Right lobe of liver (tissue), 6 donors: Measurements from ENCODE around the gene SHROOM2. TPM values are rescaled to one million over a fixed set of nuclear protein-coding genes. Genes with fewer than 3 reads are reported as not detected.

Experiments
- ATAC-seq, 4 donors: fragments of 200-7000 bp; cut with Tn5 transposase; one replicate each; pipeline ENCODE4 v1.9.1; 2020; ENCODE audit warnings: mild to moderate bottlenecking in 4 of 4, moderate library complexity in 4 of 4
- DNase-seq, 3 donors: peaks; one replicate each; pipeline ENCODE4 v3.0.0-alpha.2; 2020
- H3K27ac ChIP-seq, 3 donors: fragments of 200-600 bp; one replicate each; pipeline ENCODE4 v1.8.0; 2022
- H3K27me3 ChIP-seq, 2 donors: fragments of 200-600 bp; one replicate each; pipeline ENCODE4 v1.8.0; 2022
- H3K36me3 ChIP-seq, 4 donors: fragments of 200-600 bp; sonication (generic) in 1 of 4; one replicate each; pipeline versions ENCODE4 v1.5.1 to v1.8.0; 2017 to 2022; ENCODE audit warnings: control low read depth in 1 of 4
- H3K4me1 ChIP-seq, 4 donors: fragments of 200-600 bp; sonication (generic) in 1 of 4; one replicate each; pipeline versions ENCODE4 v1.5.1 to v1.8.0; 2017 to 2022; ENCODE audit warnings: control low read depth in 1 of 4
- H3K4me3 ChIP-seq, 3 donors: fragments of 200-600 bp; one replicate each; pipeline ENCODE4 v1.8.0; 2022
- H3K9me3 ChIP-seq, 4 donors: fragments of 200-600 bp; sonication (generic) in 1 of 4; one replicate each; pipeline versions ENCODE4 v1.5.1 to v1.8.0; 2017 to 2022; ENCODE audit warnings: control low read depth in 1 of 4
- POLR2A ChIP-seq: fragments of 450-650 bp; IDR thresholded peaks from one replicate; pipeline ENCODE4 v1.6.1; 2017; ENCODE audit warnings: antibody characterized with exemption, mild to moderate bottlenecking
- WGBS: methylation state at CpG from one replicate; pipeline ENCODE4 v1.1.6; 2018; ENCODE audit warnings: low coverage, low lambda C conversion rate; ENCODE audit not compliant: insufficient coverage; ENCODE audit errors: missing lambda C conversion rate; 5-methylcytosine and 5-hydroxymethylcytosine counted together
- intact Hi-C, 2 donors: fragments of 100-400 bp; cut with DNase I; formaldehyde crosslinking; loops; one replicate each; pipeline versions ENCODE4 v1.11.2 to v1.14.1; 2022
- total RNA-seq, 6 experiments: library from RNA; depleted of rRNA in 2 of 6; stranded (reverse); fragments of >200 nt in 2 of 6; fragmentation: NEBNext Ultra II Directional in 3 of 6; extraction: Animal tissue kit (Norgen Biotek cat#: 25700) in 3 of 6; gene quantifications; one replicate each; pipeline versions ENCODE4 v1.1.0 to v1.2.4, GENCODE V29; 2016 to 2023
- TF ChIP-seq, protein P1 (sequence below), 4 donors: fragments of 200-600 bp in 3 of 4; fragments of 450-650 bp in 1 of 4; IDR thresholded peaks; one replicate each; pipeline versions ENCODE4 v1.5.1 to v1.8.0; 2016 to 2022; ENCODE audit warnings: antibody characterized with exemption in 4 of 4, mild to moderate bottlenecking in 2 of 4
- donor health status: DM: no; HTN: yes; CAD: no.
- donor health status: DM: no; HTN: no; CAD: no.
- donor health status: DM: no; HTN: no; CAD: no.
- donor health status: DM: no; HTN: yes; CAD: no.
- donor health status: DM: no; HTN: yes; CAD: no.

SHROOM2 gene
- total RNA-seq, 6 experiments from 2014 or later: 3.6 to 7.5 (median 3.9) TPM

DNA sequence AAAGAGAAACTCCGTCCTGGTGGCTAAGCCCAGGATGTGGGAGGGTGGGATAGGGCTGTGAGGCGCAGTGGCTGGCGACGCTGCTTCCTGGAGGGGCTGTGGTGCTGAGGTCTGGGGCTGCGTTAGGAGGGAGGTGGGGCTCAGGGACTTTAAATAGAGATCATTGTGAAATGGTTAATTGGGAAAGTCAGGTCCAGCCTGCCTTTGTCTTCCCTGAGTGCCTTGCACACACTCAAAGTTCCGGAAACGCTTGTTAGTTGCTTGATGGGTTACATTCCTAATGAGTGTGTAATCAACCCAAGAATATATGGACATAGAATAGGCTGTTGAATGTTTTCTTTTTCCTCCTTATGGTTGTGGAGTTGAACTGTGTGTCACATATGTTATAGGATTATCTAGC is 125.3 kb downstream of the SHROOM2 start:
- no peak overlapping the region for H3K4me3 ChIP-seq
- no peaks in the 10 kb centered on the region for H3K9me3 ChIP-seq
- H3K27me3 ChIP-seq: no peaks in the 10 kb centered on the region
- no peaks in the 10 kb centered on the region for H3K4me1 ChIP-seq
- H3K27ac ChIP-seq: no peak overlapping the region
- no peaks in the 10 kb centered on the region for H3K36me3 ChIP-seq
- WGBS: 63% methylated on average over 5 of the region's 7 CpGs
- ATAC-seq (no peak), DNase-seq (no peak)
- TF ChIP-seq POLR2A: no peak
- TF ChIP-seq, protein P1, sequence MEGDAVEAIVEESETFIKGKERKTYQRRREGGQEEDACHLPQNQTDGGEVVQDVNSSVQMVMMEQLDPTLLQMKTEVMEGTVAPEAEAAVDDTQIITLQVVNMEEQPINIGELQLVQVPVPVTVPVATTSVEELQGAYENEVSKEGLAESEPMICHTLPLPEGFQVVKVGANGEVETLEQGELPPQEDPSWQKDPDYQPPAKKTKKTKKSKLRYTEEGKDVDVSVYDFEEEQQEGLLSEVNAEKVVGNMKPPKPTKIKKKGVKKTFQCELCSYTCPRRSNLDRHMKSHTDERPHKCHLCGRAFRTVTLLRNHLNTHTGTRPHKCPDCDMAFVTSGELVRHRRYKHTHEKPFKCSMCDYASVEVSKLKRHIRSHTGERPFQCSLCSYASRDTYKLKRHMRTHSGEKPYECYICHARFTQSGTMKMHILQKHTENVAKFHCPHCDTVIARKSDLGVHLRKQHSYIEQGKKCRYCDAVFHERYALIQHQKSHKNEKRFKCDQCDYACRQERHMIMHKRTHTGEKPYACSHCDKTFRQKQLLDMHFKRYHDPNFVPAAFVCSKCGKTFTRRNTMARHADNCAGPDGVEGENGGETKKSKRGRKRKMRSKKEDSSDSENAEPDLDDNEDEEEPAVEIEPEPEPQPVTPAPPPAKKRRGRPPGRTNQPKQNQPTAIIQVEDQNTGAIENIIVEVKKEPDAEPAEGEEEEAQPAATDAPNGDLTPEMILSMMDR (IDR thresholded peaks at IDR 0.05): no peak
- intact Hi-C loops: no loop called here

DNA sequence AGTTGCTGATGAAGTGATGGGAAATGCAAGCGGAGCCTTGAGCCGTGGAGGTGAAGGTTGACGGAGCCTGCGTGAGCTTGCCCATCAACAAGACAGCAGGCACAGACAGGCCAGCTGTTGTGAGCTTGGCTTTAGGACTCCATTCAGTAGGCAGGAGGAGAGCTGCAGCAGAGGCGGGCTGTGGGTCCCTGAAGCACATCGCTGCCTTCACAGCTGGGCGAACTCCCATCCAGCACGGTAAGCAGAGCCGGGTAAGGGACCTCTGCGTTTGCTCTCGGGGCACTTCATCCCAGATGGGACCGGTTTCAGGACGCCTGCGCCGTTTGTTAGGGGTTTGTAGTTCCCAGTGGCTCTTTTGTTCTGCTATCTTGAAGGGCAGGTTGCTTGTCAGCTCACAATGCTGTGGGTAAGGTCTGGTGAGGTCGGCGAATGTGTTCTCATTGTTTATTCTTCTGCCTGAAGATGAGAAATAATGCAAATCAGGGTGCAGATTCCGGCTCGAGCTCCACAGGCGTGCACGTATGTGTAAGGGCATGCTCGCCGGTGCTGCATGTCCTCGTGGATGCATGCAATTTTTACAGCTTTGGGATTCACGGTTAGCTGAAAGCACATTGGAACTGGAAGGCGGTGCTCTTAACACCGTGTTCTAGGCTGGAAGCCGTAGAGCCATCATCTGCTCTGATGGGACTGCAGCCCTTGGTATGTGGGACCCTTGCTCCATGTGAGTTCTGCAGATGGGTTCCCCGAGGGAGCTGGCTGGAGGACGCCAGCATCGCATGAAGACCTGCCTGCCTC is 126.3 kb downstream of the SHROOM2 start:
- Histone ChIP-seq H3K27me3 (no peaks in the 10 kb centered on the region), H3K27ac (no peak overlapping the region), H3K9me3 (no peaks in the 10 kb centered on the region), H3K4me3 (no peak overlapping the region), H3K36me3 (no peaks in the 10 kb centered on the region), H3K4me1 (no peaks in the 10 kb centered on the region)
- DNase-seq (no peak), ATAC-seq (no peak)
- intact Hi-C loops: no loop called here
- no peak for TF ChIP-seq POLR2A
- TF ChIP-seq, protein P1 (IDR thresholded peaks at IDR 0.05): no peak
- WGBS: 61% methylated on average over 15 of the region's 31 CpGs

DNA sequence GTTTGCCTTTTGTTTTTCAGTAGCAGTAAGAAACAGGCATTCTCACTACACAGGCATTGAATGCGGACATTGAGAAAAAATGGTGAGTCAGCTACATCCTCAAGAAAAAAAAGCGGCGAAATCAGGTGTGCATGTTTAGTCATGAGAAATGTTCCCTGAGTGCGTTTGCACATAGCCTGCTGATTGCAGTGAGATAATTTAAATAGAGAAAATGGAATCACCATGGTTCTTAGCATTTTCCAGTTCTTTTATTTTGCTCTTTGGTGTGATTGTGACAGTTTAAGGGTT is 126.9 kb downstream of the SHROOM2 start:
- DNase-seq (no peak), ATAC-seq (no peak)
- Histone ChIP-seq H3K36me3 (no peaks in the 10 kb centered on the region), H3K27me3 (no peaks in the 10 kb centered on the region), H3K27ac (no peak overlapping the region), H3K9me3 (no peaks in the 10 kb centered on the region), H3K4me3 (no peak overlapping the region), H3K4me1 (no peaks in the 10 kb centered on the region)
- intact Hi-C loops: no loop called here
- TF ChIP-seq, protein P1 (IDR thresholded peaks at IDR 0.05): no peak
- no peak for TF ChIP-seq POLR2A
- 75% methylated on average over 4 of the region's 4 CpGs for WGBS

DNA sequence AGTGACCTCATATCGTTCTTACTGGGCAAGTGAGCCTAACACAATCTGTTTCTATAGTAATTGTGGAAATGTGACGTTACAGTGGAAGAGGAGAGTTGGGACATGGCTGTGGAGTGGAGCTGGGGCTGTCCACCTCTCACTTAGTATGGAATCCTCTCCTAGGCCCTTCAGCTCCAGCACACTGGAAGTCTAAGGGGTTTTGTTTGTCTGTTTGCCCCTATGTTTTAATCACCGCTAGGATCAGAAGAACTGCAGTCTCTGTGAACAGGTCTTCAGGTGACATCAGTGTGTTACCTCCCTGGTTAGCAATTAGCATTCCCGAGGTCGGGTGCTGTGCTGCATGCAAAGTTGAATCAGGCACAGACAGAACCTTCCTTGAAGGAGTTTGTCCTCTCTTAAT is 131.6 kb downstream of the SHROOM2 start:
- no peak for ATAC-seq
- no peaks in the 10 kb centered on the region for H3K36me3 ChIP-seq
- H3K27ac ChIP-seq: no peak overlapping the region
- WGBS: 84% methylated on average over 5 of the region's 5 CpGs
- TF ChIP-seq POLR2A: no peak
- TF ChIP-seq, protein P1 (IDR thresholded peaks at IDR 0.05): no peak
- DNase-seq: no peak
- no peak overlapping the region for H3K4me3 ChIP-seq
- intact Hi-C loops: no loop called here
- H3K4me1 ChIP-seq: no peaks in the 10 kb centered on the region
- no peaks in the 10 kb centered on the region for H3K27me3 ChIP-seq
- no peaks in the 10 kb centered on the region for H3K9me3 ChIP-seq
